T47D (cell line): ENCODE measurements around the gene HTR1D.

ENCODE experiments used
- DNase-seq, 2 experiments: peaks; one replicate each; pipeline versions ENCODE4 v3.0.0 to v3.0.0-alpha.2; 2011 to 2012; ENCODE audit warnings: low read depth in 1 of 2, low spot score in 1 of 2
- JUND ChIP-seq: IDR thresholded peaks from 2 replicates; pipeline ENCODE4 v1.6.1; 2012; ENCODE audit warnings: low read depth
- in situ Hi-C: cut with HindIII; loops from 2 replicates; pipeline ENCODE4 v1.10.0; 2016; ENCODE audit warnings: low sequenced_read_pairs, low pct_unique_long_range_greater_than_20kb

Gene HTR1D

DNA sequence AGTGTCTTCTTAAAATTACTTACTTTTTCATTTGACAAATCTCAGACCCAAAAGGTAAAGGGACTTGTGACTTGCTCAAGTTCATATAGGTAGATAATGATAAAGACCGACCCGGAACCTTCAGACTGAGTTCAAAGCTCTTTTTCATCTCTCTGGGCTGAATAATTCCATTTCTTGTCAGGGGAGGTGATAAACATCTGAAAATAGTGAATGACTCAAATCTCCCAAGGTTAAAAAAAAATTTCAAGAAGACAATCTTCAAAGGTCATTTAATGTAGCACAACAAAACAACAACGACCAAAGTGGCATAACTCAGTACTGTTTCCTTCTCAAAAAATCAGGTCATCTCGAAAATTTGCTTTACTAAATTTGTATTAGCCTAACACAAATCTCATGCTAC is 69.2 kb downstream of the HTR1D start:
- TF ChIP-seq JUND = no peak
- in situ Hi-C loops = no loop called here
- no peak for DNase-seq
